HG03095 (cell line): ENCODE results near the gene PRKCA.
"Not testable (repeated sequence)": the region's sequence is repeated elsewhere in the genome, so short reads cannot be mapped to it uniquely, and the experiment has no call there.

ENCODE experiments used
- ATAC-seq: cut with Tn5 transposase; IDR thresholded peaks from one replicate; pipeline ENCODE4 v1.9.1; 2021; ENCODE audit warnings: moderate library complexity; ENCODE audit not compliant: unreplicated experiment

The PRKCA gene

GRCh38 chr17:66350576-66350975 is 48.2 kb downstream of the PRKCA start:
- not testable (repeated sequence) for ATAC-seq

GRCh38 chr17:66351033-66351432 is 48.6 kb downstream of the PRKCA start:
- no peak for ATAC-seq

GRCh38 chr17:66351701-66352100 is 49.3 kb downstream of the PRKCA start:
- ATAC-seq = no peak

GRCh38 chr17:66353937-66354401 is 51.6 kb downstream of the PRKCA start:
- ATAC-seq = no peak

GRCh38 chr17:66354472-66354871 is 52.1 kb downstream of the PRKCA start:
- ATAC-seq = no peak

GRCh38 chr17:66354981-66355380 is 52.6 kb downstream of the PRKCA start:
- no peak for ATAC-seq

GRCh38 chr17:66355510-66355909 is 53.1 kb downstream of the PRKCA start:
- ATAC-seq = no peak

GRCh38 chr17:66357037-66357436 is 54.6 kb downstream of the PRKCA start:
- no peak for ATAC-seq

- ATAC-seq = no peak
These were observed 56.9 kb downstream of the PRKCA start for GRCh38 chr17:66359351-66359750.

- ATAC-seq = not testable (repeated sequence)
These were observed 58.6 kb downstream of the PRKCA start for GRCh38 chr17:66360961-66361565.

- ATAC-seq = no peak
These were observed 62.1 kb downstream of the PRKCA start for GRCh38 chr17:66364508-66364907.

- no peak for ATAC-seq
These were observed 62.6 kb downstream of the PRKCA start for GRCh38 chr17:66364990-66365490.

GRCh38 chr17:66365903-66366302 is 63.5 kb downstream of the PRKCA start:
- ATAC-seq = no peak

GRCh38 chr17:66367107-66367506 is 64.7 kb downstream of the PRKCA start:
- no peak for ATAC-seq

GRCh38 chr17:66369830-66370229 is 67.4 kb downstream of the PRKCA start:
- ATAC-seq = no peak

- ATAC-seq = no peak
These were observed 69.1 kb downstream of the PRKCA start for GRCh38 chr17:66371561-66371960.

GRCh38 chr17:66372182-66372581 is 69.8 kb downstream of the PRKCA start:
- ATAC-seq = no peak

GRCh38 chr17:66373079-66373478 is 70.7 kb downstream of the PRKCA start:
- no peak for ATAC-seq

- ATAC-seq = no peak
These were observed 71.8 kb downstream of the PRKCA start for GRCh38 chr17:66373944-66374817.

- ATAC-seq = no peak
These were observed 72.7 kb downstream of the PRKCA start for GRCh38 chr17:66375121-66375520.

- ATAC-seq = no peak
These were observed 75.9 kb downstream of the PRKCA start for GRCh38 chr17:66378296-66378695.

- ATAC-seq = no peak
These were observed 77.1 kb downstream of the PRKCA start for GRCh38 chr17:66379544-66379943.
